Uterus (tissue), 2 donors: Measurements from ENCODE around the gene CDH2.

Source experiments
- POLR2A ChIP-seq, 2 donors: fragments of 450-650 bp; IDR thresholded peaks; one replicate each; pipeline ENCODE4 v1.6.1; 2016; ENCODE audit warnings: antibody characterized with exemption in 2 of 2, mild to moderate bottlenecking in 1 of 2, moderate library complexity in 1 of 2
- TF ChIP-seq, protein P1 (sequence below), 4 experiments: fragments of 200-600 bp in 2 of 4; fragments of 450-650 bp in 2 of 4; sonication (generic) in 2 of 4; IDR thresholded peaks; one replicate each; pipeline ENCODE4 v1.5.1; 2016 to 2019; ENCODE audit warnings: antibody characterized with exemption in 4 of 4, mild to moderate bottlenecking in 2 of 4, moderate library complexity in 1 of 4

DNA sequence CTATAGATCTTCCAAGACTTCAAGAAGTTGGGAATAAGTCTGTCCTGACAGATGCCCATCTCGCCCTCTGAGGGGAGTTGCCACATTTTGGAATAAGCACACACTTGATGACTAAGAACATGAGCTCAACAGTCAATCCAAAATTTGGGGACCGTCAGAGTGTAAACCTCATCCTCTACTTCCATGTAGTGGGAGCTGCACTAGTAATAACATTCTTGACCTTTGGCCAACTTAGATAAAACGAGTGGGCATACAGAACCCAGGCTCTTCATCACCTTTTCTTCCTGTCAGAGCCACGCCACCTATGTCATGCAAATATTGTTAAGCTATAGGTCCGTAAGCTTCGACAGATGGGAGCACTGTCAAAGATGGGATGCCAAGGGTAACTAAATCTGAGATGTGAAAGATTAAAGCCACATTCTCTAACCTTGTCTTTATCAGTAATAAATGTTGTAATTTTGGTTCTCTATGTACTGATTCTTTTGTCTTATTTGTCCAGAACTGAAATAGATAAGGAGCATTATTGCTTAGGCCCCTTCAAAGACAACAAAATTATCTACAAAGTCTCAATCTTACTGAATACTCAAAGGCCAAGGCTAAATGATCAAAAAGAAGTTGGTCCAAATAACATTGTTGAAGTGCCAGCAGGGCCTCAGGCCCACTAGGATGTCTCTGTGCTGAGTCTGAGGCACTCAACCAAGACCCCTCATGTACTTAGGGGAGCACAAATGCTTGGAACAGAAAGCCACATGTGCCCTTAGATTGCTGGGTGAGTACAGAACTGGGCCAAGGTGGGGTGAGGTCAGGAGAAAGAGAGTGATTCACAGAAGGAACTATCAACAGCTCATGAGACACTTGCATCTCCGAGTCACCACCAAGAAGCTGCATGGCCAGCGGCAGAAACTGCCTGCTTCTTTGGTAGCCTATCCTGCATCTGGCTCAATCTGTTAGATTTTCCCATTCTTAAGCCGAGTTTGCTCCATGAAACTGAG lies 15.0 kb downstream of the CDH2 start:
- TF ChIP-seq, protein P1, sequence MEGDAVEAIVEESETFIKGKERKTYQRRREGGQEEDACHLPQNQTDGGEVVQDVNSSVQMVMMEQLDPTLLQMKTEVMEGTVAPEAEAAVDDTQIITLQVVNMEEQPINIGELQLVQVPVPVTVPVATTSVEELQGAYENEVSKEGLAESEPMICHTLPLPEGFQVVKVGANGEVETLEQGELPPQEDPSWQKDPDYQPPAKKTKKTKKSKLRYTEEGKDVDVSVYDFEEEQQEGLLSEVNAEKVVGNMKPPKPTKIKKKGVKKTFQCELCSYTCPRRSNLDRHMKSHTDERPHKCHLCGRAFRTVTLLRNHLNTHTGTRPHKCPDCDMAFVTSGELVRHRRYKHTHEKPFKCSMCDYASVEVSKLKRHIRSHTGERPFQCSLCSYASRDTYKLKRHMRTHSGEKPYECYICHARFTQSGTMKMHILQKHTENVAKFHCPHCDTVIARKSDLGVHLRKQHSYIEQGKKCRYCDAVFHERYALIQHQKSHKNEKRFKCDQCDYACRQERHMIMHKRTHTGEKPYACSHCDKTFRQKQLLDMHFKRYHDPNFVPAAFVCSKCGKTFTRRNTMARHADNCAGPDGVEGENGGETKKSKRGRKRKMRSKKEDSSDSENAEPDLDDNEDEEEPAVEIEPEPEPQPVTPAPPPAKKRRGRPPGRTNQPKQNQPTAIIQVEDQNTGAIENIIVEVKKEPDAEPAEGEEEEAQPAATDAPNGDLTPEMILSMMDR (IDR thresholded peaks at IDR 0.05), result no peak
- no peak for TF ChIP-seq POLR2A (IDR thresholded peaks at IDR 0.05)
